SW 1271 (cell line): ENCODE measurements around the gene KRT78.
"Not testable (repeated sequence)": the region's sequence is repeated elsewhere in the genome, so short reads cannot be mapped to it uniquely, and the experiment has no call there.

Experiments
- DNase-seq, 2 experiments: peaks; one replicate each; lab custom pipeline; 2025; lab: John Stamatoyannopoulos, UW

KRT78 gene

GRCh38 chr12:52848661-52849255 is at the start of gene KRT78:
Gene KRT78, minus strand, starts transcription at chr12:52848994. Its CDS starts 64 bp downstream, at chr12:52848930.
- no peak for DNase-seq

- DNase-seq, result no peak
Measured at GRCh38 chr12:52896190-52897100, 47.7 kb upstream of the KRT78 start.

- DNase-seq, result no peak
Measured at GRCh38 chr12:52895726-52896189, 47.0 kb upstream of the KRT78 start.

- no peak for DNase-seq
Measured at GRCh38 chr12:52892974-52893373, 44.2 kb upstream of the KRT78 start.

- no peak for DNase-seq
Measured at GRCh38 chr12:52892207-52892852, 43.5 kb upstream of the KRT78 start.

- no peak for DNase-seq
Measured at GRCh38 chr12:52891044-52891443, 42.2 kb upstream of the KRT78 start.

GRCh38 chr12:52890417-52890816 is 41.6 kb upstream of the KRT78 start:
- no peak for DNase-seq

GRCh38 chr12:52884526-52885293 is 35.9 kb upstream of the KRT78 start:
- peak in 1 of 2 experiments; percentile 62 for DNase-seq

GRCh38 chr12:52880499-52880898 is 31.7 kb upstream of the KRT78 start:
- not testable (repeated sequence) for DNase-seq

GRCh38 chr12:52879394-52880351 is 30.9 kb upstream of the KRT78 start:
- DNase-seq, result peak; percentile 68 to 84

- no peak for DNase-seq
Measured at GRCh38 chr12:52878507-52879393, 30.0 kb upstream of the KRT78 start.

GRCh38 chr12:52877242-52877641 is 28.4 kb upstream of the KRT78 start:
- DNase-seq, result no peak

- DNase-seq, result no peak
Measured at GRCh38 chr12:52876372-52876771, 27.6 kb upstream of the KRT78 start.

GRCh38 chr12:52874573-52875435 is 26.0 kb upstream of the KRT78 start:
- DNase-seq, result no peak

- peak; percentile 19 to 40 for DNase-seq
Measured at GRCh38 chr12:52873832-52874572, 25.2 kb upstream of the KRT78 start.

- no peak for DNase-seq
Measured at GRCh38 chr12:52873513-52873831, 24.7 kb upstream of the KRT78 start.

GRCh38 chr12:52872644-52873389 is 24.0 kb upstream of the KRT78 start:
- no peak for DNase-seq
